Activated CD4-positive, alpha-beta T cell treated with anti-CD3 and anti-CD28 coated beads, Interleukin-2, amount 50 U/mL, for 4 hours (primary cell): ENCODE measurements around the gene IQGAP3.
"Not testable (repeated sequence)": the region's sequence is repeated elsewhere in the genome, so short reads cannot be mapped to it uniquely, and the experiment has no call there.

Source experiments
- DNase-seq, 2 experiments: peaks; one replicate each; pipeline ENCODE4 v3.0.0-alpha.2; 2020

IQGAP3 gene

DNA sequence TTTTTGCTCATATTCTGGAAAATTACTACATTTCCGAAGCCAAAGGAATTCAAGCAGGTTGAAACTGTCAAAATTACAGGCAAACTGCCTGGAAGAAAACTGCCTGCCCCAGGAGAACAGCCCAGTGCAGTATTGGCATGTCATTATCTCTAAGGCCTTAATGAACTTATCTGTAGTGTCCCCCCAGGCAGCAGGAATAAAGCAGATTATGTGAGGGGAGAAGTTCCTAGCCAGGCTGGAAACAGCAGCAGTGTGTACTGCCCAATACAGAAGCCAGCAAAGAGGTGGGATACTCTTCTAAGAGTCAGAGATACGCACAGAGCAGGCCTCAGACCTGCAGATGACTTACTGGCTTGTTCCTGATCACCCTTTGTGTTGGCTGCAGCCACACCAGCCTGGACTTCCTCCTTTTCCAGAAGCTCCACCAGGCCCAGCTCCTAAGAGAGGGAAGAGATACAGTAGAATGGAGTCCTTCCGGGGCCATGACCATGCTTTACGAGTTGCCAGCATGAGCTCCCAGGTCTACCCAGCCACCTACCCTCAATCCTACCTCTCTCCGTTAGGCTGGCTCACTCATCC, 11.7 kb downstream of the IQGAP3 start:
- DNase-seq: no peak

DNA sequence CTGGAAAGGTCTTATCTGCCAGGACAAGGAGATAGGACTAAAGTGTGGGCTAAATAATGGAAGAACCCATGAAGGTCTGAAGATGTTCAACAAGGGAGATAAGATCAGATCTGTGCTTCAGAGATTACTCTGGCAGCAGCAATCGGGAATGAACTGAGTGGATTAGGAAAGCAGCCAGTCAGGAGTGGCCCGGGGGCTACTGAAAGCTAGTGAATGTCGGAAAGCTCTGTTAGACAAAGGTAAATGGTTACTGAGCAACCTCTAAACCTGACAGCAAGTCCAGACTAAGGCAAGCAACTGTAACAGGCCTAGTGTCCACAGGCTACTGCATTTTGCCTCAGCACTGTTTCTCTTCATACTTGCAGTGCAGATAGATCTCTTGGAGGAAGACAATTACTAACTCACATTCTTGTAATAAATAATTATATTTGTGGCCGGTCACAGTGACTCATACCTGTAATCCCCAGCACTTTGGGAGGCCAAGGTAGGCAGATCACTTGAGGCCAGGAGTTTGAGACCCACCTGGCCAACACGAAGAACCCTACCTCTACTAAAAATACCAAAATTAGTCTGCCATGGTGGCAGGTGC, 12.5 kb downstream of the IQGAP3 start:
- no peak for DNase-seq

DNA sequence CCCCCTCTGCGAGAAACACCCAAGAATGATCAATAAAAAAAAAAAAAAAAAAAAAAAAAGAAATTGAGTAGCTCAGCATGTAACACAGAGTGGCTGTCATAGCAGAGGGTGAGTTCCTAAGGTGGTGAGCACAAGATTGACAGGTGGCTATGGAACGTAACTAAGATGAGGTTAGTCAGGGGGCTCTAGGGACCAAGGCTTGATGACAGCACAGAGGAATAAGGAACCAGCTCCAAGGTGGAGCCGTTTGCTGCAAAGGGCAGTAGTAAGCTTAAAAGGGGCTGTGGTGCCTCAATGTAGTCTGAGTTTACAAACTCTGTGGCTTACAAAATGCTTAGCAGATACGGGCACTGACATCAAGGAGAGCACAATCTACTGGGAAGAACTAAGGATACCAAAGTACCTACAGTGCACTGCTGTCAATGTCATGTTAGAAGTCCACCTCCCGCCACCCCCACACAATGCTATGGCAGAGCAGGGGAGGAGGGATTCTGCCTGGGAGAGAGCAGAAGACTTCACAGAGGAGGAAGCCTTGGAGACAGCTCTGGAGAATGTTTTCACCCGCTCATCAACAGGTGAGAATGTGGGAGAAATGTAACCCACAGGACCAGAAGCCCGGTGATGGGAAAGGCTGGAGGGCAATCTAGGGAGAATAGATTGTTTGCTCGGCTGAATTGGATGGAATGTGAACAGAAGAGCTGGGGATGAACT, 13.1 kb downstream of the IQGAP3 start:
- no peak for DNase-seq

GRCh38 chr1:156556354-156556753, 16.0 kb downstream of the IQGAP3 start:
- DNase-seq: no peak

DNA sequence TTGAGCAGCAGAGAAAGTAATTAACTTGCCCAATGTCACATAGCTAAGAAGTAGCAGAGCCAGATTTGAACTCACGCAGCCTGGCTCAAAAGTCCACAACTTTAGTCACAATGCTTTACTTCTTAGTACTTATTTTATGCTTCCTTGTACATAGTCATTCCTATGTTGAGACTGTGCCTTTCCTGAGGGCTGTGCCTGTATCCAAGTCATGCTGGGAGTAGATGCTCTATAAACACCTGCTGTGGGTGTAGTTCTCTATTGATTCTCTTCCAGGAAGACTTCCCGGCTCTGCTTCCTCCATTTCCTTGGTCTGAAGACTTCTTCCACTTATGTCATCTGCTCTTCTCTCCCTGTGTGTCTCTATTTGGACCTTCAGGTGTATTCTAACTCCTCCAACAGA, 16.6 kb downstream of the IQGAP3 start:
- DNase-seq: no peak

DNA sequence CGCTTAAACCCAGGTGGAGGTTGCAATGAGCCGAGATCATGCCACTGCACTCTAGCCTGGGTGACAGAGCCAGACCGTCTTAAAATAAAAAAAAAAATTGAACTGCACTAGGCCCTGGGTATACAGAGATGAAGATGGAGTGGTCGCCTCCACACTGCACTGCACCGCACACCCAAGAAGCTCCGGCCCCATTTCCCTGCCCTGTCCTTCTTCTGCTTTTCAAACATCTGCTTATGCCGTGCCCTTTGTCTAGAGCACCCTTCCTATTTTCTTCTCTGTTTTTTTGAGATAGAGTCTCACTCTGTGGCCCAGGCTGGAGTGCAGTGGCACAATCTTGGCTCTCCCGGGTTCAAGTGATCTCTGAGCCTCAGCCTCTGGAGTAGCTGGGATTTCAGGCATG, 17.4 kb downstream of the IQGAP3 start:
- no peak for DNase-seq

DNA sequence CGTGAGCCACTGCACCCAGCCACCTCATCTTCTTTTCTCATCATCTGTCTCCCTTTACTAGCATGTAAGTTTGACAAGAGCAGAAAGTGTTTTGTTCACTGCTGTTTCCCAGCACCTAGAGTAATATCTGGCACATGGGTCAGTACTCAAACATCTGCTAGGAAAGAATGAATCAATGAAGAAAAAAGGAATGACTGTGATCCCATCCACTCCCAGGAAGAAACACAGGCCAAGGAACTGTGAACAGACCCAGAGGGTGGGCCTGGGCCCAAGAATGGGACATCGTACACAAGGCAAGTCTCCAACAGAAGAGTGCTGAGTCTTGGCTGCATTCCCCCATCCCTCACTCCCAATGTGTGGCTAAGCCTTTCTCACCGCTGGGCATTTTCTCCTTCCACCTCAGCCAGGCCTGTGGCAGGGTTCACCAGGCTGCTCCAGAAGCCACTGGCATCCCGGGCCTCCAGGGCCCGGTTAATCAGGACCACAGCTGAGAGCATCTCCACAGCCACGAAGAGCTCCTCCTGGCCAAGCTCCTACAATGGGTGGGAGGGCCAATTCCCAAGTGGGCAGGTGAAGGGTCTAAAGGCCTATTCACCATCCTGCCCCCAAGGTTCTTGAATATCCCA, 18.4 kb downstream of the IQGAP3 start:
- DNase-seq: no peak

GRCh38 chr1:156552937-156553336, 19.4 kb downstream of the IQGAP3 start:
- not testable (repeated sequence) for DNase-seq

DNA sequence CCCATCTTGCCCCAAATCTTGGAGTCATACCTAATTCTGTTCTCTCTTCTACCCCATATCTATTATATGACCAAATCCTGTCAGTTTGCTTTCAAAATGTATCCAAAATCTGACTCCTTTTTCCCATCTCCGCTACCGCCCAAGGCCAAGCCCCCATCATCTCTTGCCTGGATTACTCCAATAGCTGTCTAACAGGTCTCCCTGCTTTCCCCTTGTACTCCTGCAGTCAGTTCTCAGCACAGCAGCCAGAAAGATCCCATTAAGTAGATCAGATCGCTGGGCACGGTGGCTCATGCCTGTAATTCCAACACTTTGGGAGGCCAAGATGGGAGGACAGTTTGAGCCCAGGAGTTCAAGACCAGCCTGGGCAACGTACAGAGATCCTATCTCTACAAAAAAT, 19.8 kb downstream of the IQGAP3 start:
- DNase-seq: no peak

DNA sequence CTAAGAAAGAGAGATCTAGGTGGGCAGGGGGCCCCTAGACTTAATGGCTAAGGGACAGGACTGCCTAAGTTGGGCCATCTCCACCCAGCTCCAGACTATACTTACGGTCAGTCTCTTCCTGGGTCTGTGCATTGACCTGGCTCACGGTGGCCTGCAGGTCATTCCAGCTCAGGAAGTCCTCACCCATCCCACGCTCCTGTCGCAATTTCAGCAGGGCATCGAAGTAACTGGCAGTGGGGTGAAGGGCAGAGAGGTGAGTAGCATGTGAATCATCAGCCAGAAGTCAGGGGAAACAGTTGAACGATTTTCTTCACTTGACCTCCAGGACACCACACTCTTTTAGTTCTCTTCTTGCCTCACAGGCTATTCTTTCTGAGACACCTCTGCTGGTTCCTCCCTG, 20.5 kb downstream of the IQGAP3 start:
- DNase-seq: no peak

DNA sequence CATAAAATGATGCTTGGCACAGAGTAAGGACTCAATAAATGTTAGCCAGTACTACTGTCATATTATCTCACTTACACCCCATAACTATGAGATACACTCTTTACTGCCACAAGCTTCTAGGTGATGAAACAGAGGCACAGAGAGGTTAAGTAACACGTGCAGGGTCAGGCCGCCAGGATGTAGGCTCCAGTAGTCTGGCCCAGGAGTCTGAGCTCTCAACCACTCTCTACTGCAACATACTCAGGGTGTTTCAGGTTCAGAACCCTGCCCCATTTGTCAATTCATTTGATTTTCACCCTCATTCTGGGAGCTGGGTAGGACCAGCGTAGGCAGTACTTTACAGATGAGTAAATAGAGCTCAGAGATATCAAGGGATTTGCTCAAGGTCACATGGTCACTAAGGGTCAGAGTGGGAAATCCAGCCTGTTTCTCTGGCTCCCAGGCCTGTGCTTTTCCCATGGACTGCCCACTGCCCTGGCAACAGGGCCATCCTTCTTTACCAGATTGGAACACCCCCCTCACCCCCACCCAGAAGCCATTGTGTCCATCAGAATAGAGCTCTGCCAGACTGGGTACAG, 21.2 kb downstream of the IQGAP3 start:
- no peak for DNase-seq

GRCh38 chr1:156550346-156550745, 22.0 kb downstream of the IQGAP3 start:
- no peak for DNase-seq

DNA sequence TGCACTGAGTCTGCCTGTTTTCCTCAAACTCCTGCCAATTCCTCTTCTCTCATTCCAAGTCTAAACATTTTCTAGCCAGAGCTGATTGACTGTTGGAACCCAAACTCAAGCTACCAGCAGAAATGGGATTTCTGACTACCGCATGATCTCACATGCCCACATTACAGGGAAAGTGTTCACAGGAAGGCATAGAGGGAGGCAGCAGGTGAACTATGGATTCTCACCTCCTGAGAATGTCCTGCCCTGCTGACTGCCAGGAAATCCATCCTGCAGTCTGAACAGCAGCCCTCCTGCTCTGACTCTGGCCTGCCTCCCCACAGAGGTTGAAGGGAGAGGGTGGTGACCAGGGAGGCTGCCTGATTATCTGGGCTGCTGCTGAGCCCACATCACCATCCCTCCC, 22.5 kb downstream of the IQGAP3 start:
- no peak for DNase-seq

GRCh38 chr1:156549390-156549789, 23.0 kb downstream of the IQGAP3 start:
- no peak for DNase-seq

DNA sequence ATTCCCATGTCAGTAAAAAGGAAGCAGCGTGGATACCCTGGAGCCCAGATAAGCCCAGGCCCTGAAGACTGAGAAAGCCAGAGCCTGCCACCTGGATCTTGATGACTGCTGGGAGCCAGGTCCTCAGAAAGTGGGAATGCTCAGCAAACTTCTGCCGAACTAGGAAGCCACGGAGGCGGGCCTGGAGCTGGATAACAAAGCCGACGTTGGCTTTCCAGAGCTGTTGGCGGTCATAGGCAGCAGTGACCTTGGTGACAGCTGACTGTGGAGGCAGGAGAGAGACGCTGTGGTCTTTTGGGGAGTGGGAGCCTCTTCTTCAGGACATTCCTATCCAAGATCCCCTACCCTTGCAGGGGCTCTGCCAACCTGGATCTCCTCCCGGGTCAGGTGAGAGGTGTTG, 24.4 kb downstream of the IQGAP3 start:
- no peak for DNase-seq

- DNase-seq: no peak
Measured at GRCh38 chr1:156547434-156547833, 24.9 kb downstream of the IQGAP3 start.

GRCh38 chr1:156546267-156546666, 26.1 kb downstream of the IQGAP3 start:
- DNase-seq: no peak

- DNase-seq: no peak
Measured at GRCh38 chr1:156544592-156545102, 27.7 kb downstream of the IQGAP3 start.

- no peak for DNase-seq
Measured at GRCh38 chr1:156543066-156543465, 29.3 kb downstream of the IQGAP3 start.

DNA sequence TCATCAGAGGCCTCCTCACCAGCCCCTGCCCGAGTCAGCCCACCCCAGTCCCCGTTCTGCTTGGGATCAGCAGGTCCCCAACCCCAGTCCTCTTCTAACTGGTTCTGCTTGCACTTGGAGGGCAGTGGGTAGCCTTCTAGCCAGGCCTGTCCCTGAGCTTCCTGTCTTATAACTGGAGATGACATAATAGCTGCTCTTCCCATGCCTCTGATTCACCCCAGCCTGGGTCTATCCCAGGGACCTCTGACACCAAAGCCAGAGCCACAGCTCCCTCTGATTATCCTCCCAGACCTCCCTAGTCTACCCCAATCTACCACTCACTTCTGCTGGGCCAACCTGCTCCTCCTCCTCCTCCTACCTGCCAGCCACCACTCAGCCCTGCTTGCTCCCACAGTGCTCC, 31.4 kb downstream of the IQGAP3 start:
- no peak for DNase-seq

GRCh38 chr1:156539818-156540355, 32.5 kb downstream of the IQGAP3 start:
- DNase-seq: no peak

DNA sequence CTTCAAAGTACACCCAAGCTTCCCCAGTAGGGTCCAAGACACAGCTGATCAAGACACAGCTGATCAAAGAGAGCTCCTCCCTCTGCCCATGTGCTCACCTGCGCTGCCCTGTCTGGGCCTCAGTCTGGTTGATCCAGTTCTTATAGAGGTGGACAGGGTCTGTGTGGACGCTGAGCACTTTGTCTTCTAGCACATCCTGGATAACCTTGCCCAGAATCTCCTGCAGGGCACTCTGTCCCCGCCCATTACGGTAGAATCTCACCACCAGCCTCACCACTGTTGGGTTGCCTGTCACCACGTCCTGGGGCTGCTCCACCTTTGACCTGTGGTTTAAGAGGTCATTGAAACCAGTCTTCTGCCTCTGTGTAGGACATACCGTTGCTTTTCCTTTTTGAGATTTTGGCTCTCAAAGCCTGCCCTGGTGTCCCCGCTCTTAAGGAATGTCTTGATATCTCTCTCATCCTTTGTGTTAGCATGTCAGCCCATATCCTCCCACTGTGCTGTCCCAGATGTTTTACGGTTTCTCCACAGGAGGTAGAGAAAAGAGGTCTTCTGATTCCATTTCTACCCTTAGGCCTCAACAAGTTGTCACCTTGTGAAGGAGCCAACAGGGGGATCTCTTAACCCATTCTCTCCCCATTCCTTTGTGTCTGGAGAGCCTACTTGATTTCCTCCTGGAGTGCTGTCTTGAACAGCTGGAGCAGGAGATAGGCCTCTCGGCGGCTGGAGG, 33.5 kb downstream of the IQGAP3 start:
- DNase-seq: no peak

DNA sequence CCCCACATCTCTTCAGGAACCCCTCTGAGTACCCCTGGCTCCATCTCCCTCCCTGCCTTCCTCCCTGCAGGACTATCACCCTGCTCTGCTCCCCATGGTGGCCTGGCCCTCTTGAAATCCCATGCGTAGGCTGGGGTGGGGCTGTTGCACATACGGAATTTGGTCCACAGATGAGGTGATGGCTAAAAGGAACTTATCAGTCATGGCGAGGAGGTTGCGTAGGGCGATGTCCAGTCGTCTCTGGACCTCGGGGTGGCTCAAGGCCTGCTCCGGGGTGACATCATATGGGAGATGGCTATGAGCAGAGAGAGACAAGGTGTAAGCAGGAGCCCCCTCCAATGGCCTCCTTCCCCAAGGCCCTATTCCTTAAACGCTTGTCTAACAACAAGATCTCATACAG, 35.3 kb downstream of the IQGAP3 start:
- DNase-seq: no peak
